Measurements from ENCODE around the gene DCBLD2.

The DCBLD2 gene

DNA sequence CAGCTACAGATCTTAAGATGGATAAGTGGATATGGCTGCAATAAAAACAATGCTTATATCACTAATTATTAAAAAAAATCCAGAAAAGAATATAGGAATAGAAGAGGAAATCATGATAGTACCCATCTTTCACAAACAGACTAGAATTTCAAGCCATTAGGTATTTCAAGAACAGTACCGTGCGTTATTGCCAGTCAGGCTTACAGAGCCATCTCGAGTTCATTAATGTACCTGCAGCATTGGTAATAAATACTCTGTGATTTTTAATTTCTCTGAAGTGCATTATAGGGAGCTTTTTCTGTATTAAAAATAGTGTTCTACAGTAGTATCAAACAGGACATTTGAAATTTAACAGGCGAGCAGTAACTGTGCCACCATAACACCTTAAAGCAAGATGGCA, 102.7 kb downstream of the DCBLD2 start:
- no peak for DNase-seq (ENCODE audit: low read depth in 1 of 2, low spot score in 1 of 2)
- TF ChIP-seq SPI1 (IDR thresholded peaks at IDR 0.05; ENCODE audit: borderline replicate concordance, low read depth) = no peak
- TF ChIP-seq, protein P1, sequence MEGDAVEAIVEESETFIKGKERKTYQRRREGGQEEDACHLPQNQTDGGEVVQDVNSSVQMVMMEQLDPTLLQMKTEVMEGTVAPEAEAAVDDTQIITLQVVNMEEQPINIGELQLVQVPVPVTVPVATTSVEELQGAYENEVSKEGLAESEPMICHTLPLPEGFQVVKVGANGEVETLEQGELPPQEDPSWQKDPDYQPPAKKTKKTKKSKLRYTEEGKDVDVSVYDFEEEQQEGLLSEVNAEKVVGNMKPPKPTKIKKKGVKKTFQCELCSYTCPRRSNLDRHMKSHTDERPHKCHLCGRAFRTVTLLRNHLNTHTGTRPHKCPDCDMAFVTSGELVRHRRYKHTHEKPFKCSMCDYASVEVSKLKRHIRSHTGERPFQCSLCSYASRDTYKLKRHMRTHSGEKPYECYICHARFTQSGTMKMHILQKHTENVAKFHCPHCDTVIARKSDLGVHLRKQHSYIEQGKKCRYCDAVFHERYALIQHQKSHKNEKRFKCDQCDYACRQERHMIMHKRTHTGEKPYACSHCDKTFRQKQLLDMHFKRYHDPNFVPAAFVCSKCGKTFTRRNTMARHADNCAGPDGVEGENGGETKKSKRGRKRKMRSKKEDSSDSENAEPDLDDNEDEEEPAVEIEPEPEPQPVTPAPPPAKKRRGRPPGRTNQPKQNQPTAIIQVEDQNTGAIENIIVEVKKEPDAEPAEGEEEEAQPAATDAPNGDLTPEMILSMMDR (IDR thresholded peaks at IDR 0.05; ENCODE audit: insufficient read depth, low read length) = no peak
- TF ChIP-seq POLR2AphosphoS5 (IDR thresholded peaks at IDR 0.05; ENCODE audit: low read depth) = no peak
- TF ChIP-seq REST (IDR thresholded peaks at IDR 0.05; ENCODE audit: insufficient replicate concordance, low read depth) = no peak
- TF ChIP-seq GABPA (IDR thresholded peaks at IDR 0.05; ENCODE audit: low read depth) = no peak
- H3K27me3 ChIP-seq (ENCODE audit: insufficient read depth, poor library complexity, severe bottlenecking) = no peaks in the 10 kb centered on the region
- no peak overlapping the region for H3K4me3 ChIP-seq (replicated peaks; ENCODE audit: insufficient read depth, low read length)
- no peak overlapping the region for H3K27ac ChIP-seq (replicated peaks)

DNA sequence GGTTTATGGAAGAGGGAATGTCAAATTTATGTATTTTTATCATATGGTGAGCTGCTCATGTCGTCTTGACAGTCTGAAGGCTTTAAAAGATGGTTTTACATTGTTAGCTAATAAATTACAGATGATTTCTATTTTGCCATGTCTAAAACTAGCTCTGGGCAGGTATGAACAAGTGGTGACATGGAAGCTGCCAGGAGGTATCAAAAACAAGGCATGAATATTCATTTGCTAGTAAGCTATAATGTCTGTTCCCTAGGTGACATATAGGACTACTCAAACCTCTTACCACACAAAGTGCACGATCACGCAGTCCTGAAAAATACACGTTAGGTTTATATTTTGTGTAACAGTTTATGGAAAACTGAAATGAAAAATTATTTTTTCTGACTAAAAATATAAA, 103.6 kb downstream of the DCBLD2 start:
- no peak overlapping the region for H3K4me3 ChIP-seq (replicated peaks; ENCODE audit: insufficient read depth, low read length)
- no peaks in the 10 kb centered on the region for H3K27me3 ChIP-seq (ENCODE audit: insufficient read depth, poor library complexity, severe bottlenecking)
- no peak for DNase-seq (ENCODE audit: low read depth in 1 of 2, low spot score in 1 of 2)
- TF ChIP-seq SPI1 (IDR thresholded peaks at IDR 0.05; ENCODE audit: borderline replicate concordance, low read depth) = no peak
- no peak for TF ChIP-seq REST (IDR thresholded peaks at IDR 0.05; ENCODE audit: insufficient replicate concordance, low read depth)
- no peak for TF ChIP-seq POLR2AphosphoS5 (IDR thresholded peaks at IDR 0.05; ENCODE audit: low read depth)
- no peak for TF ChIP-seq GABPA (IDR thresholded peaks at IDR 0.05; ENCODE audit: low read depth)
- TF ChIP-seq, protein P1 (IDR thresholded peaks at IDR 0.05; ENCODE audit: insufficient read depth, low read length) = no peak
- no peak overlapping the region for H3K27ac ChIP-seq (replicated peaks)

- Histone ChIP-seq H3K4me3 (replicated peaks; ENCODE audit: insufficient read depth, low read length) (no peak overlapping the region), H3K27me3 (ENCODE audit: insufficient read depth, poor library complexity, severe bottlenecking) (no peaks in the 10 kb centered on the region), H3K27ac (replicated peaks) (no peak overlapping the region)
- TF ChIP-seq SPI1 (IDR thresholded peaks at IDR 0.05; ENCODE audit: borderline replicate concordance, low read depth) (no peak), POLR2AphosphoS5 (IDR thresholded peaks at IDR 0.05; ENCODE audit: low read depth) (no peak), REST (IDR thresholded peaks at IDR 0.05; ENCODE audit: insufficient replicate concordance, low read depth) (no peak), GABPA (IDR thresholded peaks at IDR 0.05; ENCODE audit: low read depth) (no peak)
- TF ChIP-seq, protein P1 (IDR thresholded peaks at IDR 0.05; ENCODE audit: insufficient read depth, low read length) = no peak
- DNase-seq (ENCODE audit: low read depth in 1 of 2, low spot score in 1 of 2) = no peak
Observed at GRCh38 chr3:98796334-98796733, 105.2 kb downstream of the DCBLD2 start.
